ENCODE results near the gene TCF4.
A peak's percentile ranks its signal among the peaks of the same experiment; 100 is the strongest.

The TCF4 gene

DNA sequence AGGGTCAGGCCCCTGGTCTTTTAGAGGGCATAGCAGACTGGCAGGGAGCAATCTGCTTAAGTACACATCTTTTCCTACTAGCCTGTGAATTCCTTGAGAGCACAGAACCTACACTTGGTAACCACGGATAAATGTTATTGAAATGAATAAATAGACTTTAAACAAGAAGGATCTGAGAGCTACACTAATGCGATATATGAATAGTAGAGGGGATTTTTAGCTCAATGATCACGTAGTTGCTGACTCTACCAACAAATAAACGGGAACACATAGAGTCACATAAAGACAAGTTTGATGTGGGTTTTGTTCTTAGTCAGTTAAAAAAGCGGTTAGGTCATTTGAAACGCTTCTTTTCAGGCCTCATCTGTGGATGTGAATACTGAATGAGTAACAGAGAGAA is 338.4 kb downstream of the TCF4 start:
- DNase-seq = no peak

DNA sequence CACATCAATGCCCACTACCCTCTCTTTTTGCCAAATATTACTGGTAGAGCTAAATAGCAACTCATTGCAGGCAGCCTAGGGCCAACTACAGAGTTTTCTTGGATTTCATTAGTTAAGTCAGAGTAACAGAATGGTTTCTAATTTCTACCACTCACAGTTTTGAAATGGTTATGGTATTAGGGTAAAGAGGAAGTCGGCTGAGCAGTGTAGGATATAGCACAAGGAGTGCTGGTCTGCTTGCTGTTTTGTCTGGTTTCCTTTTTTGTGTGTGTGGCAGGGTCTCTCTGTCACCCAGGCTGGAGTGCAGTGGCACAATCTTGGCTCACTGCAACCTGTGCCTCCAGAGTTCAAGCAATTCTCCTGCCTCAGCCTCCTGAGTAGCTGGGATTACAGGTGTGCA is 339.5 kb downstream of the TCF4 start:
- no peak for DNase-seq

DNA sequence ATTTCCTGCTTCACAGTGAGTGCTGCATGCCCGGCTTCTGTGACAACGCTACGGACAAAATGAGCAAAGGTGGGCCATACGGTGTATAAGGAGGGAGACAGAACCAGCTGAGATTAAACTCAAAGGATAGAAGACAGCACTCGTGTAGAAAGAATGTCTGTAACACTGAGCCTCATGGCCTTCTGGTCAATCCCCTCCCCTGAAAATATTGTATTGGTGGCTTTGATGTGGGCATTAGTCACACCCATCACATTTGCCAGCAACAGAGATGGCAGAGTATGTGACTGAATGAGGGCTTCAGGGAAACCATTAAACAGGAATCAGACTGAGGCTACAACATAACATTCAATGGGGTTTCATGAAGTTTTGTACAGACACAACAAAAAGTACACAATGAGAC is 341.0 kb downstream of the TCF4 start:
- no peak for DNase-seq

DNA sequence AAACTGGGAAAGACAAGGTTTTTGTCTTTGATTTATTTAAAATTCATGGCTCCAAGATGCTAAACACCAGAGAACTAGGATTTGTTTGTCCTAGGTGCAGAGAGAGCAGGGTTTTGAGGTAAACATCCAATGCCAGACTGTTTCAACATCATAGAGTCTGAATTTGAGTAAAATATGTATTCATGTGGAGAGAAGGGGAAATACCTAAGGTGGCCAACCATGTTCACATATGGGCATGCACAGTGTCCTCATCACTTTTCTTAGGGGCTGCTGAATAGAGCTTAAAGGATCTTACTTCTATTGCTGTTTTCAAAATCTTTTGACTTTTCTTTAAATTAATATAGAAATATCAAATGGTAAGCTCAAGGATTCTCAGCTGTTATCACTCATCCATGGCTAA is 341.7 kb downstream of the TCF4 start:
- no peak for DNase-seq

DNA sequence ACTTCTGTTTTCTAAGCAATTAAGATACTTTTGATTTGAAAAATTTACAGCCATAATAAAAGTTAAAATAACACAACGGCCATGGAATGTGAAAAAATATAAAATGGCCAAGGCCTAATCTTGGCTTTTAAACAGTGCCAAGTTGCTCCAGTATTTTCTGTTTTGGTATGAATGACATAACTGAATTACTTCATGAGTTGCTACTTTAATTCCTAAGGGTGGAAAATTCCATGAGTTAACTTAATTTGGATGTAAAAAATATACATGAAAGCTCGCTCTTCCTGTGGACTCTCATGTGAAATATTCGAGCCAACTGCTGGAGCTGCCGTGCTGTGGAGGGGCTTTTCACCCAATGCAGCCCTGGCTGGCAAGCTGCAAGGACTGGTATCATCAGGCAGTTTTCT is 342.8 kb downstream of the TCF4 start:
- no peak for DNase-seq

DNA sequence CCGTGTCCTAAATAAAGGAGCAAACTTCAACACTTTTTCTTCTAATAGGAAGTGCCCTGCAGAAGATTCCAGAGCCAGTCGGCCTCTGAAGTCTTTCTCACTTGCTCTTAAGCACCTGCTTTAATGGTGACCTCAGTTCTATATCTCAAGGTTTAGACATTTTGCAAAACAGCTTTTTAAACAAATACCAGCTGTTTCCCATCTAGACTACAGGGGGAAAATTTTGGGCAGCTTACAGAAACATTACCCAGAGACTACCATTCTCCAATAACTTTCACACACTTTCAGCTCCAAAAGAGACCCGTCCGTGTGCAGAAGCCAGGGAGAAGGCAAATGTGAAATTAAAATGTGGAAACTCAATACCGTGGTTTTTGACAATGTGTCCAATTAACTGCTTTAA is 343.4 kb downstream of the TCF4 start:
- DNase-seq = no peak

DNA sequence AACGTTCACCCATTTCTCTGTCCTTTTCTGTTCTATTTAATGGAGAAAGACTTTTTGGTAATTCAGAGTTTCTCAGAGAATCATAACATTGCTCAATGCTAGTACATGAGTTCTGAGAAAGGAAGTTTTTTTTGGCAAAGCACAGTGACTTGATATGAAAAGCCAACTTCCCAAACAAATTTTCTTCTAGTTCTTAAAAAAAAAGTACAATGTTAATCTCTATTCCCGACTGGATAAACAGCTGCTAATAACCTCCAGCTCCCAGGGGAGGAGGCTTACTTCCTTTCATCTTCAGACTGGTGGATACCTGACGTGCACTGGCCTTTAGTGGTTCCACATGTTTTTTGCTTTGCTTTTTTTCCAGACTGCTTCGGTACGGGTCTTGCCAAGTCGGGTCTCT is 344.1 kb downstream of the TCF4 start:
- no peak for DNase-seq

DNA sequence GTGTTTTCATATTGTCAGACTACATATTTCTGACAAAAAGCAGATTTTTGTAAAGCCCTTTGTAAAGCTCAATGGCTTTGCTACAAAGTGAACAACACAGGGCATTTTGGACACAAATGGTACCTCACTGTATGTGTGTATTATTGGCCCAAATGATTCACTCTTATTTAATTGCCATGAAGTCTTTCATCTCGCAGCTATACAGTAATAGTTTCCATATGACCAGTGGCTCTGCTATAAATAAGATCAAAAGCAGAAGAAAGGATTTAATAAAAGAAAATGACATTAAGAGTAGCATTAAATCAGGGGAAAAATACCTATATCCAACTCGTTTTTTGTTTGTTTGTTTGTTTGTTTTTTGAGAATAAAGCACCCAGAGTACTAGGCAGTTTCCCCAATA is 344.7 kb downstream of the TCF4 start:
- no peak for DNase-seq

DNA sequence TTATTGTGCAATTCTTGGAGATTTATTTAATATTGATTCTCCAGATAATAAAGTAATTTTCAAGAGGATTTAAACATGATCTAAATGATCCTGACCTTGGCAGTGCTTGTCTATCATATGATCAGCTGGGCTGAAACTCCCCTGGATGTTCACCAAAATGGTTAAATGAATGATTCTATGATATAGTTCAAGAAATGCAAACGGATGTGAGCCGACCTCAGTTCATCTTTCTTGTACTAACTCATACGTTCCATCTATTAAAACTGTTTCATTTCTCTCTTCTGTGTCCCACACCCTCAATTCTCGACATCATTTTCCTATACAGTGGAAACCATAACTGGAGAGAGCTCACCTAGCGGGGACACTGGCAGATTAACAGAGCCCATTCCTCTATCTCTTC is 347.0 kb downstream of the TCF4 start:
- DNase-seq = no peak

DNA sequence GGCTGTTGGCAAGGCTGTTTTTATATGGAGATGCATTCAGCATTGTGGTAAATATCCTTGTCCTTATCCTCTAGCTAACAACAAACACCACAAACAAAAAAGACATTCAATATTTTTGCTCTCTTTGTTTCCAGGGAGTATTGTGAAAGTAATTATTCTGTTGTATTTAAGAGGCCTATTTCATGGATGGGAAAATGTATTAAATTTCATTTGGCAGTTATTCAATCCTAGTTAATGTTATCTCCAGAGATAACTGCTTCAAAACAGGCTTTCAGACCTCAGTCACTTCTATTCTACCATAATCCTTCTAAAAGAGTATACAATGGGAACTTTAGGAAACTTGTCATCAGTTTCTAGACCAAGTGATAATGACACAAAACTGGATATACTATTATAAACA is 348.3 kb downstream of the TCF4 start:
- DNase-seq = no peak

DNA sequence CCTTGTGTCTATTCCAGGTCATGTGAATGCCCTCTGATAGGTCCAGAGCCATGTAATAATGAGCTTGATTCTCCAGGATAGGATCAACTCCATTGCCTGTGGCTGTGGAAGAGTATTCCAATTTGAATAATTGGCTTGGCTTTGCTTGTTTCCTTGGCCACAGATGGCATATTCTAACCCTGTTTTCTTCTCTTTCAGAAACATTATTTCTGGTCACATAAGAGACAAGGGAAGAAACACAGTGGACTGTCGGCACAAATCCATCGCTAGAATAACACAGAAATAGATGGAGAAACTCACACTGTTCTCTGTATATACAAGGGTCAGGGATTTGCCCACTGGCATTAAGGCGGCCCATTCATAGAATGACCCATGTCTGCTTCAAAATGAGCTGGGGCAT is 350.3 kb downstream of the TCF4 start:
- DNase-seq = no peak

DNA sequence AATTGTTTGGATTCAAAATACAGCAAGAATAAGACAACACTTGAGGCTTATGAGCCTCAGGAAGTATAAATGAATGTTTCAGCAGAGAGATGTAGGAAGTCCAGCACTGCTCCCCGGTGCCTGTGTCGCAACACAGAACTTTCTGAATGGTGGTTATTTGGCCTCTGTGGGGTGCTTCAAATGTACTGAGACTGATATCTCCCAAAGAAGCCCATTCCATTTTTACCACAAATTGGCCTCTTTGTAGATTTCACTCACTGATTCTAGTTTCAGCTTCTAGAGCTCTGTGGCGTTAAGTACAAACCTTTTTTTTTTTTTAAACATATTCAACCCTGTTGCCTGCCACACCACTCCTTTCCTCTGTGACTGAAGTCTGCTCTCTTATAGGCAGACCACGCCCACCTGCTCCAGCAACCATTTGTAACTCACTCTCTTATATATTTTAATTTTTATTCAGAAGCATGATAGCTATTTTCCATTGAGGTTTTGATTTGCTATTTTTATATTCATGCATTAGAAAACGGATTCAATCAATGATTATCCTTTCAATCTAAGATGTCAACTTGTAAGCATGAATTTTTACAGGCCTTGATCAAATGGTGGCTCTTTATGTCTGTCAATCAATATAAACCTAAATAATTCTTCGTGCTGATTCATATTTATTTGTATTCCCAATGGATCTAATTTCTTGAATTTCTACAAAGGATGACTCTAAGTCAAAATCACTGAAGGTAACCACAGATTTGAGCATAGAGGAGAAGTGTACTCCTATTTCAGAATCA is 351.7 kb downstream of the TCF4 start:
- no peak for DNase-seq

DNA sequence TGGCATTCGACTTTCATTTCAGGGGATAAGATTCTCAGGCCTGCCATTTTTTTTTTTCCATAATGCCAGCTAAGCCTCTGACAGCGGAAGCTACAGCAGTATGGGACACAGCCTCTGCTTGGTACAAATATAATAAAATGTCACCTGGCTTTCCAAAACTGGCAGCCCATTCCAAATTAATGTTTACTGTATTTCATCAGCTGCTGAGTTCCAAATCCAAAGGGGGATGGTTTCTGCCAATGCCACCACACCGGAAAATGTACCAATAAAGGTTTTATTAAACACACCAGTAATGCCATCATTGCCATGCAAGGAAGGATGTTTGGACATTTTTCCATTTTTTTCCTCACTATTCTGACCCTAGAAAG is 352.9 kb downstream of the TCF4 start:
- DNase-seq = no peak

DNA sequence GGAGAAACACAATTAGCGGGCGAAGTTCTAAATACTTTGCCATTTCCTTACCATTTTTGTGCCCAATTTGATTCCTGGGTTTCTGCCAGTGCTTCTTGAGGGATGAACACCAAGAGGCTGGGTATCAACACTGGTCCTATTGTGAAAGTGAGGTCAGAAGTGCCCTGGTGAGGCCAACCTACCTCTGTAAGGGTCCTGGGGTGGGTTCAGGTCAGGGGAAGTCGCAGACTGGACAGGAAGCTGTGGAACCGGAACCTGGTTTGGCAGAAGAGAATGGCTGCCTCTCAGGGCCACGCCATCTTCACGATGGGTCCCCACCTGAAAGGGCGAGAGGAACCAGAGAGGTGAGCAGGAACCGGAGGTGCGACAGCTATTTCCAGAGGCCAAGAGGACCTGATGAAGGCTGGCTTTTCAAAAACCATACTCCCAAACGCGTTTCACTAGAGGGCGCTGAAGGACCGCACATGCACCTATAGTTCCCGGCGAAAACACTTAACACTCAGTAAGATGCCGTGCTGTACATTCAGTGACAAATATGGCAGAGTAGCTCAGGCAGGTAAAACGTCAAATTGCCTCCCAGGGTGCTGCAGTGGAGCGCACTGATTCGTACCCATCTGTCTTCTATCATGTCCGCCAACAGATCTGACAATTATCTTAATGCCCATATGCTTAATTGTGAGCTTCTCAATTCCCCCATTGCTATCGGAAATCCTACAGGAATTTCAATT is 353.5 kb downstream of the TCF4 start:
- peak; percentile 91 for DNase-seq

DNA sequence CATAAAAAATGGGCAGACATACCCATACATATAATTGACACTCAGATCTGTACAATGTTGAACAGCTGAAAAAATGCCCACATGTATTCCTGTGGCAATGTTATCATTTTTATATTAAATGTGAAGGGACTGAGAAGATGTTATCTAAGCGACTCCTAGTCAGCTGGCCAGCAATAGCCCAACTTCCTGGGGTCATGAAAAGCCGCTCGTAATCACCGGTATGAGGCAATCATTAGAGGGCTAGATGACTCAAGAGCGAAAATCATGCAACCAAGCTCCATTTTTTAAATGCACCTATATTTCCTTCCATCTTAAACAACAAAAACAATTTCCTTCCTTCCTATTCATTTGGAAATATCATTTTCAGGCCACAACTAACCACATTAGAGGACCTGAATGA is 354.1 kb downstream of the TCF4 start:
- DNase-seq = no peak

DNA sequence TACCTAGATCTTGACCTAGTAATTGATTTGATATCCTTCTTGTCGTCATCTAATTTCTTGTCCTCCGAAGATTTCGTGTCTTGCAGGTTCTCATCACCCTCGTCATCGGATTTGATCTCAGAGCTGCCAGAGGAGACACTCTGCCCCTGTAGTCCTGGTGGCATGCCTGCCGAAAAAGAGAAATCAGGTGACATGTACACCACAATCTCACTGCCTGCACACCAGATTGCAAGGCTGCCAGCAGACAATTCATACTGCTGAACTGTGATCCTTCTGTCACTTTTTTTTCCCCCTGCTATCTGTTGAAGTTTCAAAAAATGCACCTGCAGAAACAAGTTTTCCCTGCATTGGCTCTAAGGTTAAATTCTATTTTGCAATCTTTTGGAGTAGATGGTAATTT is 355.5 kb downstream of the TCF4 start:
- no peak for DNase-seq

DNA sequence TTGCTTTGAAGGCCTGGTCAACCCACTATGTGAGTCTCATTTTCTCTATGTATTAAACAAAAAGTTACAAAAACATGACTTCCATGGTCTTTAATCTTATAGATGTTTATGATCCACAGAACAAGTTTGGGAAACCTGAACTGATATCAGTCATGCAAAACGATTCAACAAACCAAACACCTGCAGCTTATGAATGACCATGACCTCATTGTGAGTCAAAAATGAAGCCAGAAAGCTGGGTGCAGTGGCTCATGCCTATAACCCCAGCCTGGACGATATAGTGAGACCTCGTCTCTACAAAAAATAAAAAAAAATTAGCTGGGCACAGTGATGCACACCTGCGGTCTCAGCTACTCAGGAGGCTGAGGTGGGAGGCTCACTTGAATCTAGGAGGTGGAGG is 358.3 kb downstream of the TCF4 start:
- no peak for DNase-seq

DNA sequence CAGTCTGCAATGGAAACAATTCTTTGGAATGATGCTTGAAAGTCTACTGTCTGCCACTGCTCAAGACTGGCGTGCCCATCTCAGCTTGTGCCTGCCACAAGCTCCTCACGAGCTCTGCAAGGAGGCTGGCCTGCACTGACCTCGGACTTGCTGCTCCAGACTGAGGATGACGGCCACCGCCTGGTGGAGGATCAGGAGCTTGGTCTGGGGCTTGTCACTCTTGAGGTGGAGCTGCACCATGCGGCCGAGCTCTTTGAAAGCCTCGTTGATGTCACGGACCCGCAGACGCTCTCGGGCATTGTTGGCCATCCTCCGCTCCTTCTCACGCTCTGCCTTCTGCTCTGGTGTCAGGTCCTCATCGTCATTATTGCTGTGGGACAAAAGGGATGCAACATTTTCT is 359.3 kb downstream of the TCF4 start:
- no peak for DNase-seq

DNA sequence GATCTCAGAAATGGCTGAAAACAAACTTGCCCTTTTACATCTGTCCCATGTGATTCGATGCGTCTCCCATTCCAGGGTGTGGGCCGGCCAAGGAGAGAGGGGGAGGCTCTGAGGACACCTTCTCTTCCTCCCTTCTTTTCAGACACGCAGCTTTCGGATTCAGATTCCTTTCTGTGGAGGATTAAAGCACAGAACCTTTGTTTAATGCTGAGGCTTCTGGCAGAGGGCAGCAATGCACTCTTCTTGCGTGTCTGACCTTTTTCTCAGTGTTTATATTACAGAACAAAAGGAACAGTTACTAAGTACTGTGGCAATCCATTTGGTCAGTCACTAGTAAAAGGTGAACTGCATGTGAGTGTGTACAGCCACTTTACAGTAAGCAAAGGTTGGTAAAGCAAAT is 359.8 kb downstream of the TCF4 start:
- DNase-seq = peak; percentile 36

DNA sequence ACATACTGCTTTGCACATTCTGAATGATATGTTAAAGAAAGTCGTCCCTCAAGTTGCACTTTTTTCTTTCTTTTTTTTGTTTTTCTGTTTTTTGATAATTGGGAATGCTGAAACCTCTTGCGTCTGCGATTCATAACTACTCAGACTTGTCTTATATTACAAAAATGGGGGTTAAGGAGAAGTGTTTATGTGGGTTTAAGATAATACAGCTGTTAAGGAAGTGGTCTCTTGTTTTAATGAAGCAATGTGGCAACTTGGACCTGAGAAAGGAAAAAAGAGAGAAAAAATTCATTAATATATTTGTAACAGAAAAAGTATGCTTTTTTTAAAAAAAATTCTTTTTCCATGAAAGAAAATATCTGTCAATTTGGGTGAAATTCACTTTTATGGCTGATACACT is 360.2 kb downstream of the TCF4 start:
- DNase-seq = no peak

DNA sequence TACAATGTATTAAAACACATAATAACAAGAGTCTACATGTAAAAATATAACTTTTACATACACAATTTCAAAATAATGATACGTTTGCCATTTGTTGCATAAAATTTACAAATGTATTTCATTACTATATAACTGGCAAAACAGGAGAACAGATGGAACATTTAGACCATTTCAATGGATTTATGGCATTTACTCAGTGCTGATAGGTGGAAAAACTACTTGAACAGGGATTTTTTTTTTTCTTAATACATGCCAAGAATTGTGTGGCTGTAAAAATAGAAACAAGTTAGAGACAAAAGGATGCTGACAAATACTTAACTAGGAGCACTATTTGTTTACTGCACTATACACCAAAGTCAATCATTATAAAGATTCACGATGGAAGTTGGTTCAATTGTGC is 361.9 kb downstream of the TCF4 start:
- no peak for DNase-seq

DNA sequence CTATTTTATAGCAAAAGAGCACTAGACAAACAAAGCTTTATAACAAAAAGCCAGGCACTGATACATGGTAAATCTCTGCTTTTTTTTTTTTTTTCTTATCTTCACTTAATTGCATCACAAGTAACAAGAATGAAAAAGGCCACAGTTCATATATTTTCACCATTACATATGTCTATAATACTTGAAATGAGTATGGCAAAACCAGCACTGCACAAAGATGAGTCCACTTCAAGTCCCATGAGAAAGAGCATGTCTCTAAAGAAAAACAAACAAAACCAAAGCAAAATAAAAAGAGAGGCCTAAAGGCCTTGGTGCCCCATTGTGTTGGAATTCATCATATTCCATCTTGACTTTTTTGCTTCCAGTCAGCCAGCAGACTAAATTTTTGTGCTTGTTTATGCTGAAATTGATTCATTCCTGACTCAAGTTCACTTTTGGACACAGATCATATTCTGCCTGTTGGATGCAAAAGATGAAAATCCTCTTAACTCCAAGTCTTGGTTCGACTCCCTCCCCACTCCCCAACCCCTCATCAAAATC is 363.8 kb downstream of the TCF4 start:
- DNase-seq = peak; percentile 3

DNA sequence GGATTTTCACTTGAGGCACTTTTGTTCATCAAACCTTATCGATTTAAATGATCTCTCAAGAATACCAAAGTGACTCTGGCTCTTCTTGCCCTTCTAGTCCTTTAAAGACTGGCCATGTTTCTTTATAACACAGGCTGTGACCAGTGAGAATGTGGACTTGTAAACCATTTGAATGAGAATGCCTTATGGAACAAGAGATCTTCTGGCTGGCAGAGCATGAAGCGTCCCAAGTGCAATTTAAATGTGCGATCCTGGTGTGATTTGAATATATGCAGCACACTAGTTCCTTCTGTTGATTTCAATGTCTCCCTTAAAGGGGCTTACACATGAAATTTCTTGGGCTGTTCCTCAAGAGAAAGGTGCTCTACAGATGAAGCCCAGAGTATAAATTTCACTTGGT is 366.4 kb downstream of the TCF4 start:
- DNase-seq = no peak

DNA sequence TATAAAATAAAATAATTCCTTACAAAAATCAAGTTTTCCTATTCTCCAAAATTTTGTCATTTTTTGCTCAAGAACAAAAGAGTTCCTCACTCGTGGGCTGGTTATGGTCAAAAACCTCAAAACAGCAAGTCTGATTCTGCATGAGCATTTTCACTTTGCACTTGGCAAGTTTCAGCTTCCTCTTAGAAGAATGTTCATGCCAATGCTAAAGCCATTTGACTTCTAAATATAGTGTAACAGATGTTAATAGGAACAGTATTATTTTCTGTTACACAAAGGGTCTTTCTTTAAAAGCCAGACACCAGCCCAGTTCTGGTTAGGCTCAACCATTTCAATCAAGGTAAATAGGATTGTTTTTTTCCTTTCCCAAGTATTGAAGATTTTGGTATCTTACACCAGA is 367.5 kb downstream of the TCF4 start:
- DNase-seq = no peak

DNA sequence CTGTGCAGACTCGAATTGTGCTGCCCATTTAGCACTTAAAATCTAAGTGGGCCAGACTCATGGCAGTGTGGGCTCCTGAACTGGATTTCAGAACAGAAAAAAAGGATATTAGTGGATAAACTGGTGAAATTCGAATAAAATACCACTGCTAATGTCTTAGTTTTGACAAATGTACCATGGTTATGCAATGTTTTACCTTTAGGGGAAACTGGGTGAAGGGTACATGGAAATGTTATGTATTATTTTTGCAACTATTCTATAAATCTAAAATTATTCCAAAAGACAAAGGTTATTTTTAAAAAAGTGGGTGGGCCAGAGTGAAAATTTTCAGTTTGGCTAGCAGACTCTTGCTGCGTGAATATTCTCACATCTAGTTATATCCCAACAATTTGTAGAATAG is 368.2 kb downstream of the TCF4 start:
- no peak for DNase-seq

Data from NCI-H510A treated with DMSO at 0.1 percent for 48 hours (cell line).